T1000 (cell line): ENCODE data around the gene ITK.
"Not testable (repeated sequence)": the region's sequence is repeated elsewhere in the genome, so short reads cannot be mapped to it uniquely, and the experiment has no call there.

ENCODE experiments used
- DNase-seq: peaks from one replicate; lab custom pipeline; 2025; ENCODE audit warnings: mixed read lengths; lab: John Stamatoyannopoulos, UW

Gene ITK

GRCh38 chr5:157210652-157211051 lies 30.0 kb downstream of the ITK start:
- DNase-seq: not testable (repeated sequence)

GRCh38 chr5:157212307-157212706 lies 31.7 kb downstream of the ITK start:
- DNase-seq: no peak

- DNase-seq: no peak
Observed at GRCh38 chr5:157213527-157214243, 33.0 kb downstream of the ITK start.

GRCh38 chr5:157214415-157214814 lies 33.8 kb downstream of the ITK start:
- no peak for DNase-seq

- DNase-seq: no peak
Observed at GRCh38 chr5:157214861-157215513, 34.3 kb downstream of the ITK start.

GRCh38 chr5:157215514-157216167 lies 35.0 kb downstream of the ITK start:
- no peak for DNase-seq

- no peak for DNase-seq
Observed at GRCh38 chr5:157216391-157217142, 35.9 kb downstream of the ITK start.

GRCh38 chr5:157217289-157218024 lies 36.8 kb downstream of the ITK start:
- no peak for DNase-seq

GRCh38 chr5:157219491-157220271 lies 39.0 kb downstream of the ITK start:
- DNase-seq: no peak

- no peak for DNase-seq
Observed at GRCh38 chr5:157221959-157222358, 41.3 kb downstream of the ITK start.

GRCh38 chr5:157222506-157223230 lies 42.0 kb downstream of the ITK start:
- DNase-seq: no peak

- no peak for DNase-seq
Observed at GRCh38 chr5:157225469-157226422, 45.1 kb downstream of the ITK start.

- no peak for DNase-seq
Observed at GRCh38 chr5:157230610-157231009, 50.0 kb downstream of the ITK start.

GRCh38 chr5:157232706-157233105 lies 52.1 kb downstream of the ITK start:
- no peak for DNase-seq

GRCh38 chr5:157233515-157233914 lies 52.9 kb downstream of the ITK start:
- no peak for DNase-seq

GRCh38 chr5:157236423-157236822 lies 55.8 kb downstream of the ITK start:
- DNase-seq: no peak

- DNase-seq: no peak
Observed at GRCh38 chr5:157241483-157241882, 60.8 kb downstream of the ITK start.

- DNase-seq: not testable (repeated sequence)
Observed at GRCh38 chr5:157244704-157245103, 64.1 kb downstream of the ITK start.

GRCh38 chr5:157245476-157245875 lies 64.8 kb downstream of the ITK start:
- DNase-seq: no peak
